Neuron (in vitro differentiated cells): ENCODE results near the gene CAP2.
"Not testable (repeated sequence)": the region's sequence is repeated elsewhere in the genome, so short reads cannot be mapped to it uniquely, and the experiment has no call there.

ENCODE experiments used
- H2AFZ ChIP-seq: one replicate; pipeline ENCODE4 v1.6.1; 2013; ENCODE audit warnings: low read depth, mild to moderate bottlenecking, inconsistent platforms, low read length, moderate library complexity
- H3K27me3 ChIP-seq: one replicate; pipeline ENCODE4 v1.6.1; 2013; ENCODE audit warnings: low read length; ENCODE audit not compliant: insufficient read depth
- H3K36me3 ChIP-seq: one replicate; pipeline ENCODE4 v1.6.1; 2013; ENCODE audit warnings: low read length; ENCODE audit not compliant: insufficient read depth
- H3K4me1 ChIP-seq: one replicate; pipeline ENCODE4 v1.6.1; 2013; ENCODE audit warnings: low read length; ENCODE audit not compliant: insufficient read depth
- H3K4me3 ChIP-seq: 2 replicates; pipeline ENCODE4 v1.5.1; 2013; ENCODE audit warnings: mild to moderate bottlenecking, low read length, moderate library complexity
- H3K9me3 ChIP-seq: one replicate; pipeline ENCODE4 v1.6.1; 2013; ENCODE audit warnings: low read length

CAP2 gene

GRCh38 chr6:17381424-17382147 lies 11.8 kb upstream of the CAP2 start:
- no peak overlapping the region for H2AFZ ChIP-seq
- no peaks in the 10 kb centered on the region for H3K4me1 ChIP-seq
- H3K9me3 ChIP-seq: no peaks in the 10 kb centered on the region
- H3K4me3 ChIP-seq: no peak overlapping the region
- no peaks in the 10 kb centered on the region for H3K27me3 ChIP-seq
- H3K36me3 ChIP-seq: no peaks in the 10 kb centered on the region

GRCh38 chr6:17385660-17386059 lies 7.7 kb upstream of the CAP2 start:
- H3K9me3 ChIP-seq: no peaks in the 10 kb centered on the region
- H3K4me3 ChIP-seq: no peak overlapping the region
- no peak overlapping the region for H2AFZ ChIP-seq

GRCh38 chr6:17388365-17388764 lies 5.0 kb upstream of the CAP2 start:
- peaks cover 6% of the 10 kb centered on the region for H3K4me1 ChIP-seq
- H3K27me3 ChIP-seq: no peaks in the 10 kb centered on the region
- no peak overlapping the region for H3K4me3 ChIP-seq
- H2AFZ ChIP-seq: no peak overlapping the region
- H3K9me3 ChIP-seq: peaks cover 1% of the 10 kb centered on the region
- H3K36me3 ChIP-seq: no peaks in the 10 kb centered on the region

More at GRCh38 chr6:17385660-17386059, 7.7 kb upstream of the CAP2 start:
- H3K36me3 ChIP-seq: no peaks in the 10 kb centered on the region
- no peaks in the 10 kb centered on the region for H3K27me3 ChIP-seq
- no peaks in the 10 kb centered on the region for H3K4me1 ChIP-seq

- H3K9me3 ChIP-seq: peaks cover 1% of the 10 kb centered on the region
- H2AFZ ChIP-seq: no peak overlapping the region
- H3K27me3 ChIP-seq: no peaks in the 10 kb centered on the region
- H3K36me3 ChIP-seq: no peaks in the 10 kb centered on the region
- no peak overlapping the region for H3K4me3 ChIP-seq
- peaks cover 6% of the 10 kb centered on the region for H3K4me1 ChIP-seq
These were observed 4.0 kb upstream of the CAP2 start for GRCh38 chr6:17389274-17389847.

GRCh38 chr6:17390276-17390675 lies 3.1 kb upstream of the CAP2 start:
- H3K36me3 ChIP-seq: no peaks in the 10 kb centered on the region
- no peak overlapping the region for H2AFZ ChIP-seq
- H3K4me3 ChIP-seq: no peak overlapping the region
- no peaks in the 10 kb centered on the region for H3K27me3 ChIP-seq
- H3K4me1 ChIP-seq: peaks cover 6% of the 10 kb centered on the region
- peaks cover 1% of the 10 kb centered on the region for H3K9me3 ChIP-seq

GRCh38 chr6:17391976-17392375 lies 1.4 kb upstream of the CAP2 start:
- Histone ChIP-seq H3K4me3 (no peak overlapping the region), H3K36me3 (no peaks in the 10 kb centered on the region), H3K4me1 (peaks cover 6% of the 10 kb centered on the region), H3K9me3 (peaks cover 1% of the 10 kb centered on the region), H2AFZ (no peak overlapping the region), H3K27me3 (no peaks in the 10 kb centered on the region)

GRCh38 chr6:17393892-17394631 lies 667 bp downstream of the CAP2 start:
- Histone ChIP-seq H3K9me3 (peaks cover 1% of the 10 kb centered on the region), H3K27me3 (no peaks in the 10 kb centered on the region), H2AFZ (peak overlapping the region; percentile 94), H3K4me3 (peak overlapping the region; percentile 93), H3K36me3 (no peaks in the 10 kb centered on the region), H3K4me1 (peaks cover 6% of the 10 kb centered on the region)

GRCh38 chr6:17395112-17395511 lies 1.7 kb downstream of the CAP2 start:
- Histone ChIP-seq H3K9me3 (peaks cover 1% of the 10 kb centered on the region), H3K36me3 (no peaks in the 10 kb centered on the region), H3K27me3 (no peaks in the 10 kb centered on the region), H3K4me1 (peaks cover 6% of the 10 kb centered on the region), H2AFZ (no peak overlapping the region), H3K4me3 (no peak overlapping the region)

GRCh38 chr6:17396256-17396655 lies 2.9 kb downstream of the CAP2 start:
- Histone ChIP-seq H3K9me3 (no peaks in the 10 kb centered on the region), H3K4me1 (peaks cover 6% of the 10 kb centered on the region), H3K27me3 (no peaks in the 10 kb centered on the region), H3K4me3 (no peak overlapping the region), H2AFZ (no peak overlapping the region), H3K36me3 (no peaks in the 10 kb centered on the region)

GRCh38 chr6:17397764-17398194 lies 4.4 kb downstream of the CAP2 start:
- H3K36me3 ChIP-seq: no peaks in the 10 kb centered on the region
- H3K9me3 ChIP-seq: no peaks in the 10 kb centered on the region
- H3K4me1 ChIP-seq: peaks cover 1% of the 10 kb centered on the region
- no peak overlapping the region for H3K4me3 ChIP-seq
- H2AFZ ChIP-seq: no peak overlapping the region
- H3K27me3 ChIP-seq: no peaks in the 10 kb centered on the region

GRCh38 chr6:17405181-17405943 lies 12.0 kb downstream of the CAP2 start:
- H3K4me3 ChIP-seq, H3K9me3 ChIP-seq, H3K27me3 ChIP-seq, H3K4me1 ChIP-seq, H2AFZ ChIP-seq, H3K36me3 ChIP-seq: not testable (repeated sequence)

GRCh38 chr6:17405944-17406245 lies 12.5 kb downstream of the CAP2 start:
- Histone ChIP-seq H3K9me3 (no peaks in the 10 kb centered on the region), H2AFZ (no peak overlapping the region), H3K27me3 (no peaks in the 10 kb centered on the region), H3K4me1 (no peaks in the 10 kb centered on the region), H3K4me3 (no peak overlapping the region), H3K36me3 (no peaks in the 10 kb centered on the region)

- Histone ChIP-seq H3K36me3 (no peaks in the 10 kb centered on the region), H3K27me3 (no peaks in the 10 kb centered on the region), H3K4me3 (no peak overlapping the region), H2AFZ (no peak overlapping the region), H3K4me1 (no peaks in the 10 kb centered on the region), H3K9me3 (no peaks in the 10 kb centered on the region)
These were observed 14.7 kb downstream of the CAP2 start for GRCh38 chr6:17408081-17408480.
